ENCODE data around the gene WNT5B. TPM values are rescaled to one million over a fixed set of nuclear protein-coding genes. Genes with fewer than 3 reads are reported as not detected.

The WNT5B gene
- total and polyA plus RNA-seq, 2 of the 4 experiments (the other 2 are of a cell fraction) = 83.7 to 102 TPM

DNA sequence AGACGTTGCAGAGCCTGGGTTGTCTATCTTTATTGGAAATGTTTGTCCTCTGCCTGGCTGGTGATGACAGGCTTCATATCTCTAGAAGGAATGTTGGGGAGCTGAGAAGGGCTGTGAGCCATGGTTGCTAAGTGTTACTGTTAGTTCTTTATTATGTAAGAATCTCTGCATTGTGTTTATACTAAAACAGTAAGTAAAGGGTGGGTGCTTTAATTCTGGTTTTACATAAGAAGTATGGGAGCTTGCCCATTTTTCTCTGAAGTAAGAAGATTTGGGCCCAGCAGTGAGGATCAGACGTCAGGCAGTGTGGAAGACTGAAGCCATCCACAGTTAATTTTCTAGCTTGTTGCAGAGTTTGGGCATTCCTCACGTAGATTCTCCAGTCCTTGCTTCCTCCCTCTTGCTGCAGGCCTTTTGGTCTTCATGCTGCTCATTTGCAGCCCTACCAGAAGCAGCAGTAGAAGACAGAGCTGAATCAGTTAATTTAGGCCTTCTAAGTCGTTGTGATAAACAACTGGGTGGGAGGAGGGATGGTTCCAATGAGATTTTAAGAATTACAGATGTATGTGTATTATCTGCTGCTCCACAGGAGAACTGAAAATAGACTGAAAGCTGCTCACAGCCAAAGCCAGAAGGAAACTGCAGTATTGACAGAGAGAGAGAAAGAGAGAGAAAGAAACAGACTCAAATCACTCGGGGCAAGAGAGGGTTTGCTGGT, 21.4 kb downstream of the WNT5B start:
- POLR2A ChIA-PET (ENCODE audit: unreplicated experiment) = no interaction called here
- peak; percentile 45; the same call in 1 of the 2 replicates for ATAC-seq (ENCODE audit: low read depth)
- Histone ChIP-seq H2BK120ac (ENCODE audit: low read depth, low read length) (no peak overlapping the region), H2AK9ac (replicated peaks; ENCODE audit: low read depth, low read length, poor library complexity) (no peak overlapping the region), H4K8ac (ENCODE audit: low read depth in 2 of 2, low read length in 2 of 2) (no peak overlapping the region), H3K36me3 (ENCODE audit: control insufficient read depth, insufficient read depth, low read length) (peaks cover 13% of the 10 kb centered on the region), H3K9me3 (ENCODE audit: control insufficient read depth, insufficient read depth, low read length) (no peaks in the 10 kb centered on the region), H2BK20ac (ENCODE audit: low read depth, low read length) (no peak overlapping the region), H3K18ac (ENCODE audit: low read depth, low read length) (no peak overlapping the region), H3K79me1 (ENCODE audit: low read depth in 1 of 2, low read length in 2 of 2) (peaks cover 1 to 38% of the 10 kb centered on the region in 2 experiments; a peak in 3 of 4 replicates), H3K4me1 (ENCODE audit: control insufficient read depth, insufficient read depth, low read length) (peaks cover 4% of the 10 kb centered on the region), H3K14ac (replicated peaks; ENCODE audit: low read depth, low read length) (no peak overlapping the region), H3K4me3 (ENCODE audit: insufficient read depth, low read depth, low read length) (no peak overlapping the region), H2BK15ac (ENCODE audit: low read depth, low read length) (no peak overlapping the region), H3K9me1 (ENCODE audit: insufficient read depth, low read length) (peaks cover 6% of the 10 kb centered on the region), H4K5ac (ENCODE audit: low read depth, low read length) (no peak overlapping the region), H4K20me1 (ENCODE audit: insufficient read depth, low read length) (peaks cover 24% of the 10 kb centered on the region; the same call in 1 of the 2 replicates), H2BK5ac (ENCODE audit: low read depth, low read length, poor library complexity, severe bottlenecking) (no peak overlapping the region), H3K27ac (ENCODE audit: insufficient read depth, low read length) (no peak overlapping the region), H3K56ac (ENCODE audit: extremely low read depth, insufficient read depth, low read length) (no peak overlapping the region), H2AFZ (replicated peaks; ENCODE audit: low read length, poor library complexity) (no peak overlapping the region), H3K27me3 (ENCODE audit: control insufficient read depth, insufficient read depth, low read length) (no peaks in the 10 kb centered on the region), H3K4me2 (ENCODE audit: low read depth, low read length) (no peak overlapping the region), H3K4ac (ENCODE audit: low read depth, low read length) (no peak overlapping the region), H4K91ac (ENCODE audit: insufficient read depth, low read depth, low read length) (no peak overlapping the region), H3K23ac (ENCODE audit: low read depth, low read length) (no peak overlapping the region), H2AK5ac (ENCODE audit: low read depth, low read length) (no peak overlapping the region), H3K9ac (ENCODE audit: low read depth, low read length) (no peak overlapping the region)
- CTCF ChIA-PET = interaction anchor here (1.0 to 1.6 kb wide), 2 partner anchors 15 kb away, joined by 3 to 4 read pairs; no protein-coding TSS in a partner anchor
- DNase-seq = peak; percentile 20
- no TSS peak for BruUV-seq (replicated peaks)
- dilution Hi-C loops (cut with HindIII; ENCODE audit: low sequenced_read_pairs, unreplicated experiment) = no loop called here
- in situ Hi-C loops (cut with MboI; ENCODE audit: low sequenced_read_pairs) = loop anchor here (10.0 to 25.0 kb wide), 2 partner anchors 374 to 637 kb away; no protein-coding TSS in a partner anchor
- TF ChIP-seq, protein P1, sequence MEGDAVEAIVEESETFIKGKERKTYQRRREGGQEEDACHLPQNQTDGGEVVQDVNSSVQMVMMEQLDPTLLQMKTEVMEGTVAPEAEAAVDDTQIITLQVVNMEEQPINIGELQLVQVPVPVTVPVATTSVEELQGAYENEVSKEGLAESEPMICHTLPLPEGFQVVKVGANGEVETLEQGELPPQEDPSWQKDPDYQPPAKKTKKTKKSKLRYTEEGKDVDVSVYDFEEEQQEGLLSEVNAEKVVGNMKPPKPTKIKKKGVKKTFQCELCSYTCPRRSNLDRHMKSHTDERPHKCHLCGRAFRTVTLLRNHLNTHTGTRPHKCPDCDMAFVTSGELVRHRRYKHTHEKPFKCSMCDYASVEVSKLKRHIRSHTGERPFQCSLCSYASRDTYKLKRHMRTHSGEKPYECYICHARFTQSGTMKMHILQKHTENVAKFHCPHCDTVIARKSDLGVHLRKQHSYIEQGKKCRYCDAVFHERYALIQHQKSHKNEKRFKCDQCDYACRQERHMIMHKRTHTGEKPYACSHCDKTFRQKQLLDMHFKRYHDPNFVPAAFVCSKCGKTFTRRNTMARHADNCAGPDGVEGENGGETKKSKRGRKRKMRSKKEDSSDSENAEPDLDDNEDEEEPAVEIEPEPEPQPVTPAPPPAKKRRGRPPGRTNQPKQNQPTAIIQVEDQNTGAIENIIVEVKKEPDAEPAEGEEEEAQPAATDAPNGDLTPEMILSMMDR (conservative IDR thresholded peaks at IDR 0.05; ENCODE audit: low read depth, low read length) = no peak
- TF ChIP-seq MXI1 (IDR thresholded peaks at IDR 0.05; ENCODE audit: borderline replicate concordance, low read depth, low read length) = no peak
- TF ChIP-seq BHLHE40 (IDR thresholded peaks at IDR 0.05; ENCODE audit: low read depth, low read length) = no peak
- TF ChIP-seq, protein P2, sequence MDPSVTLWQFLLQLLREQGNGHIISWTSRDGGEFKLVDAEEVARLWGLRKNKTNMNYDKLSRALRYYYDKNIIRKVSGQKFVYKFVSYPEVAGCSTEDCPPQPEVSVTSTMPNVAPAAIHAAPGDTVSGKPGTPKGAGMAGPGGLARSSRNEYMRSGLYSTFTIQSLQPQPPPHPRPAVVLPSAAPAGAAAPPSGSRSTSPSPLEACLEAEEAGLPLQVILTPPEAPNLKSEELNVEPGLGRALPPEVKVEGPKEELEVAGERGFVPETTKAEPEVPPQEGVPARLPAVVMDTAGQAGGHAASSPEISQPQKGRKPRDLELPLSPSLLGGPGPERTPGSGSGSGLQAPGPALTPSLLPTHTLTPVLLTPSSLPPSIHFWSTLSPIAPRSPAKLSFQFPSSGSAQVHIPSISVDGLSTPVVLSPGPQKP (IDR thresholded peaks at IDR 0.05; ENCODE audit: borderline replicate concordance, low read depth, low read length) = no peak
- TF ChIP-seq POLR2A (IDR thresholded peaks at IDR 0.05; ENCODE audit: low read depth, low read length) = no peak
- no peak for TF ChIP-seq SMC3 (IDR thresholded peaks at IDR 0.05; ENCODE audit: low read depth, low read length)
- intact Hi-C loops (cut with micrococcal nuclease) = no loop called here
- WGBS, 2 experiments (ENCODE audit: extremely low coverage in 2 of 2, insufficient read length in 1 of 2) = 80% methylated on average over 1 of the region's 5 CpGs; no CpG with 5 or more reads in 1 of the 2 experiments
